A549 treated with AZD2906 at 1 μM for 4 hours (cell line): ENCODE results near the gene TEX28. TPM values are rescaled to one million over a fixed set of nuclear protein-coding genes. Genes with fewer than 3 reads are reported as not detected.

Source experiments
- total RNA-seq: library from RNA; stranded (reverse); fragments of 200-300 nt; extraction: Qiagen RNA extraction; gene quantifications from 5 replicates; pipeline ENCODE4 v1.2.3, GENCODE V29; 2022

The TEX28 gene
- not detected in 5 replicates for total RNA-seq

DNA sequence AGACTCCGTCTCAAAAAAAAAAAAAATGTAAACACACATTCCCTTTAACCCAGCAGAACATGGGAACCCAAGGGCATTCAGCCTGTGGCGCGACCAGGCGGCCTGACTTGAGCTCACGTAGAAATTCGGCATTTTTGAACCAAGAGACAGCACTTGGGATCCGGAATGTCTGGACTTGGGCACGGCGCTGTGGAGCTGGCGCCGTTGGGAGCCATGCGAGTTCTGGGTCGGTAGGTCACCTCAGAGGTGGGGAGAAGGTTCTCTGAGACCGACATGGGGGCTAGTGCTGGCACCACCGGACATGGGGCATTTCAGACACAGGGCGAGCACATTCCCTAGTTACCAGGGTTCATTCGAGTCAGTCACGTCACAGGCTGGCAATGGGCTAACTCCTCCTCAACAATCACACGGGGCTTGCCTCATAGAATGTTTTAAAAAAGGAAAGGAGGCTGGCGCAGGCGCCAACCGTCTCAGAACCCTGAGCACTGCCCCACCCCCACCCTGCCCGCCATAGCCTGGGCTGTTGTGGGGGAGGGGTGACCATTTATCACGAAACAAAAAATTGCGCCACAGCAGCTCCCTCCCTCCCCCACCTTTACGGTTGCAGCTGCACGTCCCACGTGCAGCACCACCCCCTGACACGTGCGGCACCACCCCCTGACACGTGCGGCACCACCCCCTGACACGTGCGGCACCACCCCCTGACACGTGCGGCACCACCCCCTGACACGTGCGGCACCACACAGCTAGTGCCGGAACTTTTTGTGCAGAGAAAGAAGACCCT lies at the start of gene TEX28:
TEX28 (minus strand) TSS at position 334 of the 784 bp plus-strand sequence. CDS start 3,007 bp downstream, outside the sequence.

GRCh38 chrX:154295664-154296310 lies 863 bp upstream of the TEX28 start, which contains the start of gene TKTL1:
Gene TKTL1, plus strand, starts transcription at chrX:154295795. Its CDS starts 65 bp downstream, at chrX:154295860.

GRCh38 chrX:154257282-154257681 lies 37.6 kb downstream of the TEX28 start, which contains the start of gene OPN1MW3:
Gene OPN1MW3, plus strand, starts transcription at chrX:154257582. Its CDS starts 38 bp downstream, at chrX:154257620.

Other genes with a start within 250 kb of the TEX28 start
- gene MECP2, start 197.4 kb downstream of the TEX28 start, total RNA-seq, result 18.6 to 21.3 TPM (median 20.3 TPM) in 5 replicates
- not detected in 5 replicates for gene OPN1LW, start 150.9 kb downstream of the TEX28 start, total RNA-seq
- gene OPN1MW, start 112.5 kb downstream of the TEX28 start, total RNA-seq, result not detected in 5 replicates
- gene OPN1MW2, start 75.4 kb downstream of the TEX28 start, total RNA-seq, result not detected in 5 replicates
- not detected in 5 replicates for gene OPN1MW3, start 37.5 kb downstream of the TEX28 start, total RNA-seq
- 0.06 to 0.29 TPM (median 0.08 TPM) in 5 replicates for gene TKTL1, start 671 bp upstream of the TEX28 start, total RNA-seq
- gene FLNA, start 79.5 kb upstream of the TEX28 start, total RNA-seq, result 1,465 to 1,719 TPM (median 1,545 TPM) in 5 replicates
- gene EMD, start 84.2 kb upstream of the TEX28 start, total RNA-seq, result 121 to 162 TPM (median 156 TPM) in 5 replicates
- 5,370 to 5,663 TPM (median 5,520 TPM) in 5 replicates for gene RPL10, start 103.3 kb upstream of the TEX28 start, total RNA-seq
- 29.4 to 31.6 TPM (median 30.7 TPM) in 5 replicates for gene DNASE1L1, start 114.1 kb upstream of the TEX28 start, total RNA-seq
- gene TAFAZZIN, start 116.4 kb upstream of the TEX28 start, total RNA-seq, result 31.1 to 38.9 TPM (median 38.3 TPM) in 5 replicates
- 80.6 to 110 TPM (median 109 TPM) in 5 replicates for gene ATP6AP1, start 133.6 kb upstream of the TEX28 start, total RNA-seq
- 94.0 to 113 TPM (median 102 TPM) in 5 replicates for gene GDI1, start 142.0 kb upstream of the TEX28 start, total RNA-seq
- gene FAM50A, start 149.0 kb upstream of the TEX28 start, total RNA-seq, result 90.3 to 117 TPM (median 109 TPM) in 5 replicates
- gene PLXNA3, start 163.2 kb upstream of the TEX28 start, total RNA-seq, result 9.5 to 18.3 TPM (median 14.6 TPM) in 5 replicates
- gene LAGE3, start 184.2 kb upstream of the TEX28 start, total RNA-seq, result 45.3 to 75.3 TPM (median 70.4 TPM) in 5 replicates
- gene UBL4A, start 191.5 kb upstream of the TEX28 start, total RNA-seq, result 69.3 to 72.8 TPM (median 70.1 TPM) in 5 replicates
- 30.3 to 43.5 TPM (median 43.0 TPM) in 5 replicates for gene SLC10A3, start 195.5 kb upstream of the TEX28 start, total RNA-seq
- 36.9 to 48.3 TPM (median 46.0 TPM) in 5 replicates for gene FAM3A, start 221.1 kb upstream of the TEX28 start, total RNA-seq